ENCODE measurements around the gene PDE6G. TPM values are rescaled to one million over a fixed set of nuclear protein-coding genes. Genes with fewer than 3 reads are reported as not detected.
A peak's percentile ranks its signal among the peaks of the same experiment; 100 is the strongest.

PDE6G gene
- total and polyA plus RNA-seq, 2 of the 13 experiments (the other 11 are each of a cell fraction or from before 2014, with no cell fraction given) = 1.4 to 6.7 TPM

GRCh38 chr17:81636505-81637288 is 19.6 kb downstream of the PDE6G start, which contains the start of the genes NPLOC4 and TSPAN10 (continued):
- TF ChIP-seq, protein P1, sequence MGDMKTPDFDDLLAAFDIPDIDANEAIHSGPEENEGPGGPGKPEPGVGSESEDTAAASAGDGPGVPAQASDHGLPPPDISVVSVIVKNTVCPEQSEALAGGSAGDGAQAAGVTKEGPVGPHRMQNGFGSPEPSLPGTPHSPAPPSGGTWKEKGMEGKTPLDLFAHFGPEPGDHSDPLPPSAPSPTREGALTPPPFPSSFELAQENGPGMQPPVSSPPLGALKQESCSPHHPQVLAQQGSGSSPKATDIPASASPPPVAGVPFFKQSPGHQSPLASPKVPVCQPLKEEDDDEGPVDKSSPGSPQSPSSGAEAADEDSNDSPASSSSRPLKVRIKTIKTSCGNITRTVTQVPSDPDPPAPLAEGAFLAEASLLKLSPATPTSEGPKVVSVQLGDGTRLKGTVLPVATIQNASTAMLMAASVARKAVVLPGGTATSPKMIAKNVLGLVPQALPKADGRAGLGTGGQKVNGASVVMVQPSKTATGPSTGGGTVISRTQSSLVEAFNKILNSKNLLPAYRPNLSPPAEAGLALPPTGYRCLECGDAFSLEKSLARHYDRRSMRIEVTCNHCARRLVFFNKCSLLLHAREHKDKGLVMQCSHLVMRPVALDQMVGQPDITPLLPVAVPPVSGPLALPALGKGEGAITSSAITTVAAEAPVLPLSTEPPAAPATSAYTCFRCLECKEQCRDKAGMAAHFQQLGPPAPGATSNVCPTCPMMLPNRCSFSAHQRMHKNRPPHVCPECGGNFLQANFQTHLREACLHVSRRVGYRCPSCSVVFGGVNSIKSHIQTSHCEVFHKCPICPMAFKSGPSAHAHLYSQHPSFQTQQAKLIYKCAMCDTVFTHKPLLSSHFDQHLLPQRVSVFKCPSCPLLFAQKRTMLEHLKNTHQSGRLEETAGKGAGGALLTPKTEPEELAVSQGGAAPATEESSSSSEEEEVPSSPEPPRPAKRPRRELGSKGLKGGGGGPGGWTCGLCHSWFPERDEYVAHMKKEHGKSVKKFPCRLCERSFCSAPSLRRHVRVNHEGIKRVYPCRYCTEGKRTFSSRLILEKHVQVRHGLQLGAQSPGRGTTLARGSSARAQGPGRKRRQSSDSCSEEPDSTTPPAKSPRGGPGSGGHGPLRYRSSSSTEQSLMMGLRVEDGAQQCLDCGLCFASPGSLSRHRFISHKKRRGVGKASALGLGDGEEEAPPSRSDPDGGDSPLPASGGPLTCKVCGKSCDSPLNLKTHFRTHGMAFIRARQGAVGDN (CRISPR knock-in tag; IDR thresholded peaks at IDR 0.05) = peak; percentile 88
- peak; percentile 14; the same call in 1 of the 2 replicates for TF ChIP-seq PAXIP1 (CRISPR knock-in tag; conservative IDR thresholded peaks at IDR 0.05)
- TF ChIP-seq ZNF776 (CRISPR knock-in tag; IDR thresholded peaks at IDR 0.05) = peak; percentile 70; the same call in 1 of the 2 replicates
- TF ChIP-seq ZNF256 (CRISPR knock-in tag; conservative IDR thresholded peaks at IDR 0.05) = no peak
- TF ChIP-seq GZF1 (CRISPR knock-in tag; IDR thresholded peaks at IDR 0.05) = no peak
- TF ChIP-seq SRSF1 (optimal IDR thresholded peaks at IDR 0.05; ENCODE audit: low read depth, low read length) = peak; percentile 92
- TF ChIP-seq BRF2 (CRISPR knock-in tag; IDR thresholded peaks at IDR 0.05) = 0 out of 2 replicates have a peak, but pooled peaks have one; percentile 79
- TF ChIP-seq STAG1 (CRISPR knock-in tag; IDR thresholded peaks at IDR 0.05) = no peak
- TF ChIP-seq ZNF878 (CRISPR knock-in tag; IDR thresholded peaks at IDR 0.05) = peak; percentile 71; the same call in 1 of the 2 replicates
- TF ChIP-seq, protein P2, sequence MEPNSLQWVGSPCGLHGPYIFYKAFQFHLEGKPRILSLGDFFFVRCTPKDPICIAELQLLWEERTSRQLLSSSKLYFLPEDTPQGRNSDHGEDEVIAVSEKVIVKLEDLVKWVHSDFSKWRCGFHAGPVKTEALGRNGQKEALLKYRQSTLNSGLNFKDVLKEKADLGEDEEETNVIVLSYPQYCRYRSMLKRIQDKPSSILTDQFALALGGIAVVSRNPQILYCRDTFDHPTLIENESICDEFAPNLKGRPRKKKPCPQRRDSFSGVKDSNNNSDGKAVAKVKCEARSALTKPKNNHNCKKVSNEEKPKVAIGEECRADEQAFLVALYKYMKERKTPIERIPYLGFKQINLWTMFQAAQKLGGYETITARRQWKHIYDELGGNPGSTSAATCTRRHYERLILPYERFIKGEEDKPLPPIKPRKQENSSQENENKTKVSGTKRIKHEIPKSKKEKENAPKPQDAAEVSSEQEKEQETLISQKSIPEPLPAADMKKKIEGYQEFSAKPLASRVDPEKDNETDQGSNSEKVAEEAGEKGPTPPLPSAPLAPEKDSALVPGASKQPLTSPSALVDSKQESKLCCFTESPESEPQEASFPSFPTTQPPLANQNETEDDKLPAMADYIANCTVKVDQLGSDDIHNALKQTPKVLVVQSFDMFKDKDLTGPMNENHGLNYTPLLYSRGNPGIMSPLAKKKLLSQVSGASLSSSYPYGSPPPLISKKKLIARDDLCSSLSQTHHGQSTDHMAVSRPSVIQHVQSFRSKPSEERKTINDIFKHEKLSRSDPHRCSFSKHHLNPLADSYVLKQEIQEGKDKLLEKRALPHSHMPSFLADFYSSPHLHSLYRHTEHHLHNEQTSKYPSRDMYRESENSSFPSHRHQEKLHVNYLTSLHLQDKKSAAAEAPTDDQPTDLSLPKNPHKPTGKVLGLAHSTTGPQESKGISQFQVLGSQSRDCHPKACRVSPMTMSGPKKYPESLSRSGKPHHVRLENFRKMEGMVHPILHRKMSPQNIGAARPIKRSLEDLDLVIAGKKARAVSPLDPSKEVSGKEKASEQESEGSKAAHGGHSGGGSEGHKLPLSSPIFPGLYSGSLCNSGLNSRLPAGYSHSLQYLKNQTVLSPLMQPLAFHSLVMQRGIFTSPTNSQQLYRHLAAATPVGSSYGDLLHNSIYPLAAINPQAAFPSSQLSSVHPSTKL (CRISPR knock-in tag; IDR thresholded peaks at IDR 0.05) = peak; percentile 73
- TF ChIP-seq, protein P3, sequence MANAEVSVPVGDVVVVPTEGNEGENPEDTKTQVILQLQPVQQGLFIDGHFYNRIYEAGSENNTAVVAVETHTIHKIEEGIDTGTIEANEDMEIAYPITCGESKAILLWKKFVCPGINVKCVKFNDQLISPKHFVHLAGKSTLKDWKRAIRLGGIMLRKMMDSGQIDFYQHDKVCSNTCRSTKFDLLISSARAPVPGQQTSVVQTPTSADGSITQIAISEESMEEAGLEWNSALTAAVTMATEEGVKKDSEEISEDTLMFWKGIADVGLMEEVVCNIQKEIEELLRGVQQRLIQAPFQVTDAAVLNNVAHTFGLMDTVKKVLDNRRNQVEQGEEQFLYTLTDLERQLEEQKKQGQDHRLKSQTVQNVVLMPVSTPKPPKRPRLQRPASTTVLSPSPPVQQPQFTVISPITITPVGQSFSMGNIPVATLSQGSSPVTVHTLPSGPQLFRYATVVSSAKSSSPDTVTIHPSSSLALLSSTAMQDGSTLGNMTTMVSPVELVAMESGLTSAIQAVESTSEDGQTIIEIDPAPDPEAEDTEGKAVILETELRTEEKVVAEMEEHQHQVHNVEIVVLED (CRISPR knock-in tag; IDR thresholded peaks at IDR 0.05; ENCODE audit: borderline replicate concordance) = peak; percentile 97
- TF ChIP-seq GABPB1 (CRISPR knock-in tag; IDR thresholded peaks at IDR 0.05) = peak; percentile 95
